HG02623 (cell line): ENCODE measurements around the gene CNOT10.
"Not testable (repeated sequence)": the region's sequence is repeated elsewhere in the genome, so short reads cannot be mapped to it uniquely, and the experiment has no call there.

Experiments
- ATAC-seq: cut with Tn5 transposase; IDR thresholded peaks from one replicate; pipeline ENCODE4 v1.9.1; 2021; ENCODE audit warnings: moderate library complexity; ENCODE audit not compliant: unreplicated experiment

Gene CNOT10

GRCh38 chr3:32691847-32692246 lies 6.9 kb downstream of the CNOT10 start:
- no peak for ATAC-seq

- ATAC-seq: no peak
Observed at GRCh38 chr3:32696523-32696922, 11.5 kb downstream of the CNOT10 start.

GRCh38 chr3:32698506-32698905 lies 13.5 kb downstream of the CNOT10 start:
- no peak for ATAC-seq

DNA sequence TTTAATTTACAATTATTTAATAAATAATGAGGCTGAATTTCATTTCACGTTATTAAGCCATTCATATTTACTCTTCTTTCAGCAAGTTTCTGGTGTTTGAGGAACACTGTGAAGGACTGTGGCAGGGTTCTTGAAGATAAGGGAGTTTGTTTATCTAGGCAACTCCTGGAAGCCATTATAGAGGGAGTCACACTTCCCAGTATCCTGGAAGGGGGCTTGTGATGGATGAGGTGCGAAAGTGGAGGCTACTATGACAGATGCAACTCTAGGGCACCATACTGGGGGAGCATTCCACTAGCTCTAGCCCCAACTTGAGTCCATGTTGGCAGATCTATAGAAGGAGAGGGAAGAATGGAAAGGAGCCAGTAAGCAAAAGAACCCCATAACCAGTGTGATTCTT lies 14.4 kb downstream of the CNOT10 start:
- ATAC-seq: no peak

DNA sequence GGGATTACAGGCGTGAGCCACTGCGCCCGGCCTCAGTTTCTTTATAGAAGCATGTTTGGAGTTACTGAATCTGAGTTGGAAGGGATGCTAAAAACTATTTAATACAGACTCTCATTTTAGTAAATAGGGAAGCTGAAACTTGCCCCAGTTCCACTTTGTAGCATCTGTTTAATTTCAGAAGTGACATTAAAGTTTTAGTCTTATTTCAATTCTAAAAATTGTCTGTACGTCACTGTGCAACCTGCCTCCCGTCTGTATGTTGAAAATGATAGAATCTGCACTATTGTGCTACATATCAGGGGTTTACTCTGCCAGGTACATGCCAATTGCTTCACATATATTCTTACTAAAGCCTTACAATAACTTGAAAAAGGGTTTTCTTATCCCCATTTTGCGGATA lies 15.3 kb downstream of the CNOT10 start:
- ATAC-seq: no peak

GRCh38 chr3:32703491-32703972 lies 18.5 kb downstream of the CNOT10 start:
- no peak for ATAC-seq

- no peak for ATAC-seq
Observed at GRCh38 chr3:32705232-32705631, 20.2 kb downstream of the CNOT10 start.

DNA sequence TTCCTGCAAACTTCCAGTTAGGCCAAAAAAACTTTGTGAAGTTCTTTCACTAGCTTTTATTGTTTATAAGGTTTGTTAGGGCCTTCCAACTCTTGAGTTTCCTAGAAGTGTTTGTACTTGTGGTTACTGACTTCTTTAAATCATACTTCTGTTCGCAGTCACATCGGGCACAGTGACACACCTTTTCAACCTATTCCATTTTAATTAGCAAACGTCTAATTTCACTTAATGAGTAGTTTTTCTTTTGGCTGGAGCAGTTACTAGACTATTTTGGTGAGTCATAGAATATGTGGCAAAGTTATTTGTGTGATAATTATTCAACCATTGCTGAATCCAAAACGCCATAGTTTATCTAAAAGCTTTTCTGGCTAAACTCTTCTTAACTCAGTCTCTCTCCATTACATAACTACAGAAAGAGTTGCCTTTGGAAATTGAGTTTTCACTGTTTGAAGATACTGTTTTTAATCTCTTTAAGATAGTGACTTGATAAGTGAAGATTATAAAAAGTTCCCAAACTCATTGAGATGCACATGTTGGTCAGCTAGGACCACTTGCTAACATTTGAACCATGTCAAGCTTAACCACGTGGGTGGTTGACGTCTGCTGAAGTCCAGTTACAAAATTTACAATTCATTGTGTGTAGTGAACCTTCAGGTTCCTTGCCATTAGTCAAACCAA lies 21.5 kb downstream of the CNOT10 start:
- ATAC-seq: no peak

DNA sequence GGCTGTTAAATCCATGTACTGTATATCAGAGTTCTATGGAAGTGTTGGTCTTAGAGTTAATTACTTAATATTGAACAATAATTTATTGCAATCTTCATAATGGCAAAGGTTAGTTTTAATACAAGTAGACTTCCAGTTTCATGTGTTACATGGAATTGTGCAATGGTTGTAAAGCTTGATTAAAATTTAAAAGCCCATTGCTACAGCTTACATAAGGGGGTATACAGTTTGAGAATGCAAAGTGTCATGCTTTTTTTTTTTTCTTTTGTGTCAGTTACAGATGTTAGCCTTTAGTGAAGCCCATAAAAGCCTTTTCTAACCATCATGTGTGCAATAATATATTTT lies 22.0 kb downstream of the CNOT10 start:
- ATAC-seq: no peak

GRCh38 chr3:32708672-32709283 lies 23.8 kb downstream of the CNOT10 start:
- no peak for ATAC-seq

GRCh38 chr3:32709346-32709745 lies 24.4 kb downstream of the CNOT10 start:
- no peak for ATAC-seq

GRCh38 chr3:32712506-32713055 lies 27.6 kb downstream of the CNOT10 start:
- ATAC-seq: no peak

GRCh38 chr3:32713181-32713580 lies 28.2 kb downstream of the CNOT10 start:
- ATAC-seq: no peak

GRCh38 chr3:32719335-32719734 lies 34.3 kb downstream of the CNOT10 start:
- ATAC-seq: no peak

DNA sequence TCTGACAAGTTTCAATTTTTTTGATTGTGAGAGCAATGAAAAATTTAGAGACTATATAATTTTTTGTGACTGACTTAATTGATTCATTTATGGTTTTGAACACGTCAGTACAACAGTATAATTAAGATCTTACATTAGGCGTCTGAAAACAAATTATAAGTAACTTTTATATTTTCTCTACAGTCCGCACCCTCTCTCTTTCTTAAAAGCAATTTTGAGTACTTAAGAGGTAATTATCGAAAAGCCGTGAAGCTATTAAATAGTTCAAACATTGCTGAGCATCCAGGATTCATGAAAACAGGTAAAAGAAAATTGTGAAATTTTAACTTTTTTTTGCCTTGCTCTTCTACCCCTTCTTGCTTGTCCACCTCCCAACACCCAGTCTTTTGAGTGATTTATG lies 34.9 kb downstream of the CNOT10 start:
- no peak for ATAC-seq

DNA sequence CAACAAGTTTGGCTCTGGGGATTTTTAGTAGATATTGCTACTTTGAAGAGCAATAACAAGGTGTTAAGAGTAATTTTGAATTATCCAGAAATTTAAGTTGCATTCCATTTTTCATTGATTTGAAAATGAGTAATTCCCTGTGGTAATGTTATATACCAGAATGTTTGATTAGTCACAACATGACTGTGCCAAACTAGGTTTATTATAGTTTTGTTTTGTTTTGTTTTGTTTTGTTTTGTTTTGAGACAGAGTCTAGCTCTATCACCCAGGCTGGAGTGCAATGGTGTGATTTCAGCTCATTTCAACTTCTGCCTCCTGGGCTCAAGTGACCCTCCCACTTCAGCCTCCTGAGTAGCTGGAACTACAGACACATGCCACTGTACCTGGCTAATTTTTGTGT lies 40.7 kb downstream of the CNOT10 start:
- no peak for ATAC-seq

DNA sequence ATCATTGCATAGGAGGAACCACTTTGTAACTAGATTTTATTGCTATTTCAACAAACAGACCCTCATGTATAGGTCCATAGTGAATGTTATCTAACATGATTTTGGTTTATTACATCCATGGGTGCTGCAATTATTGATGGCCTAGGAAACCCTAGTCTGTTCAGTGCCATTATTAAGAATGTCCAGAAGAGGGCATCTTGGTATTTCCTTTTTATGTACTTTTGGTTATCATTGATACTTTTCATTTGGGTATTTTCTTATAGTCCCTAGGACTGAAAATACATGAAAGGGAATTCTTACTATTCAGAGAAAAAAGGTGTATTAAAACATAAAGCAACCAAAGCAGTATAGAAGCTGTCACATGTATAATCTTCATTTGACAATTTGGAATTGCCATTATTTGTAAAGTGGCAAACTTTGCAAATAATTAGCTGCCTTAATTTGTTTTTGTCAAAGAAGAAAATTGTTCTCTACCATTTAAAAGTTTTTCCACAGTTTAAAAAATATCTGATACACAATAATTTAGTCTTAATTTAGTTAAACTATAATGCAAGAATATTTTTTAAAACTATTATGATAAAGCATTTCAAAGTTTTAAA lies 48.7 kb downstream of the CNOT10 start:
- no peak for ATAC-seq

DNA sequence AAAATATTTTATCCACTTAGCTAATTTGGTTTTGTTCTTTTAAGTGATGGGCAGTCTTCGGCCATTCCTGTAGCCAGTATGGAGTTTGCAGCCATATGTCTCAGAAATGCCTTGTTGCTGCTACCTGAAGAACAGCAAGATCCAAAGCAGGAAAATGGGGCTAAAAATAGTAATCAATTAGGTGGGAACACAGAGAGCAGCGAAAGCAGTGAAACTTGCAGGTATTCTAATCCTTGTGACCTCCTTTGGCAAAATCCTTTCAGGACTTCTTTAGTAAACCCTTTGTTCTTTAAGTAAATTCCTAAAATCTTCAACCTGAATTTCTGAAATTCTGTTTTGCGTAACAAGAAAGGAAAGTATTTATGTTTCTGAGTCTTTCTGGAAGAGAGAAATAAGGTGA lies 49.8 kb downstream of the CNOT10 start:
- no peak for ATAC-seq

DNA sequence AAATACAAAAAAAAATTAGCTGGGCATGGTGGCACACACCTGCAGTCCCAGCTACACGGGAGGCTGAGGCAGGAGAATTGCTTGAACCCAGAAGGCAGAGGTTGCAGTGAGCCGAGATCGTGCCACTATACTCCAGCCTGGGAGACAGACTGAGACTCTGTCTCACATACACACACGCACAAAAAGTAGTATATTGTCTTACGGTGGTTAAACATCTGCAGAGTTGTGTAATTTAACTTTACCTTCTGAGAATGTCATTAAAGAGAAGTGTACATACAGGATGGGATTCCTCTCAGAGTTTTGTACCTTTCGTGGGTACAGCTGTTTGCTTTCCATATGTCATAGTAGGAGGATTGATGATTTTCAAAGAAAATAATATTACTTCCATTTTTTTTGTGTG lies 58.5 kb downstream of the CNOT10 start:
- ATAC-seq: not testable (repeated sequence)

GRCh38 chr3:32743934-32744333 lies 58.9 kb downstream of the CNOT10 start:
- ATAC-seq: no peak

DNA sequence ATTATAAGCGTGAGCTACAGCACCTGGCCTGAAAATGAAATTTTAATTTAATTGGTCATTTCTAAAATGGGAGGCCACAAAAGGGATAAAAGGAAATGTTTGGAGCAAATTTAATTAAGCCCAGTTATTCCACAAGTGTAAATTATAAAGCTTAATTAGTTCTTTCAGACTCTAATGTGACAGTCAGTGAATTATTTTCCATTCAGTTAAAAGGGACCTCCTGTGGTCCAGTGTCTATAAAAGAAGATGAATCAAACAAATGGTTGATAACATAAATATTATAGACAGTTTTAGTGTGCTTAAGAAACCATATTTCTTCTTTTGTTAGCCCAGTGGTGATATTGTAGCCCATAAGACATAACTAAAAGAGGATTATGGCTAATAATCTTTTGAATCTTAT lies 66.4 kb downstream of the CNOT10 start:
- no peak for ATAC-seq

DNA sequence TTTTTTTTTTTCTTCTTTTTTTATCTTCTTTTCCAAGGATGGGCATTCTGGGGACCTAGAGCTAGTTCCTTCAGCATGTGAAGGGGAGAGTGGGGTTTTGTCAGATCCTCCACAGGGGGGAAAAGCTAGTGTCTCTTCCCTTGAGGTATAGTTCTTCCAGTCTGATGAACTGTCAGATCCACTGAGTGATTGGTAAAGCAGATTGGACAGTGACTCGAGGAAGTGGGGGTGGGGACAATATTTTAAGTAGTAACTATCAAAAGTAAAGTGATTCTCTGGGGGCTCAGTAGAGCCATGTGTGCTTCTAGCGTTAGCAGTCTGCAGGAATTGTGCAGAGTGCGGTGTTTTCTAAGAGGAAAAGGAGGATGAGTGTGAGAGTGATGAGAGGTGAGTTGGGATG lies 70.8 kb downstream of the CNOT10 start:
- no peak for ATAC-seq
